Memory B cell (primary cell): ENCODE results near the gene HS1BP3.
A peak's percentile ranks its signal among the peaks of the same experiment; 100 is the strongest.

Source experiments
- ATAC-seq: fragments of 150-1000 bp; cut with Tn5 transposase; 2 replicates; pipeline ENCODE4 v1.10.0; 2021; ENCODE audit warnings: low read depth, mild to moderate bottlenecking, moderate library complexity
- DNase-seq, 2 donors: peaks; one replicate each; pipeline ENCODE4 v3.0.0; 2022; ENCODE audit warnings: low spot score in 2 of 2
- H3K27ac Mint-ChIP-seq: one replicate; pipeline ENCODE4 v1.8.0; 2022; ENCODE audit warnings: mild to moderate bottlenecking, moderate library complexity, mixed read lengths
- H3K27me3 Mint-ChIP-seq: one replicate; pipeline ENCODE4 v1.8.0; 2022; ENCODE audit warnings: mixed read lengths
- H3K36me3 Mint-ChIP-seq: one replicate; pipeline ENCODE4 v1.8.0; 2022; ENCODE audit warnings: mild to moderate bottlenecking, mixed read lengths
- H3K4me1 Mint-ChIP-seq: one replicate; pipeline ENCODE4 v1.8.0; 2022; ENCODE audit warnings: mixed read lengths
- H3K4me3 Mint-ChIP-seq: one replicate; pipeline ENCODE4 v1.8.0; 2022; ENCODE audit warnings: mild to moderate bottlenecking, moderate library complexity, mixed read lengths
- H3K9me3 Mint-ChIP-seq: one replicate; pipeline ENCODE4 v1.8.0; 2022; ENCODE audit warnings: mixed read lengths

The HS1BP3 gene

DNA sequence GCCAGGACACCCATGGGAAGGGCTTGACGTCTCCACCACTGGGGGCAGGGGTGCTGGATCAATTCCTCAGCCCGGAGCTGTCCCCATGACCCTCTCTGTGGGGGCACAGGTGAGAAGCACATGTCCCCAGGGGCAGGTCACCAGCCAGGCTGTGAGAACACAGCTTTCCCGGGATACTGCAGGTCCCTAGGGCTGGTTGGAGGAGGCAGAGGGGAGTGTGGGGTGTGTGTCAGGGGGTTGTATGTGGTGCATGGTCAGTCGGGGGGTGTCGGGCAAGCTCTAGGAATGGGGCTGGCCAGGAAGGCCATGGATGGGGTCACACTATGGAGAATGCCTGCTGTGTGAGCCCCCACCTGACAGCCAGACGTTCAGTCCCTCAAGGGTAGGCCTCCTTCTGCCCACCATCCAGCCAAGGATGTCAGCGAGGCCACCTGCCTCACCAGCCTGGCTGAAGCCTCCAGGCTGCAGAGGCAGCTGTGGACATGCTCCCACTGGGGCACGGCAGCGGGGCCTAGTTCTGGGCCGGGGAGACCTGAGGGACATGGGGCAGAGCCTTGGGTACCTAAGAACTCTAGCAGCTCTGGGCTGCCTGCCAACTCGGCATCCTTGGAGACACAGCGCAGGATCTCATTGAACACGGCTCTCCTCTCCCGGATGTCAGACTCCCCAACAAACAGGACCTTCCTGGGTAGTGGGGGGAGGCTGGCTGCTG is 10.3 kb downstream of the HS1BP3 start:
- peaks cover 23% of the 10 kb centered on the region for H3K36me3 Mint-ChIP-seq
- no peaks in the 10 kb centered on the region for H3K9me3 Mint-ChIP-seq
- H3K27me3 Mint-ChIP-seq: no peaks in the 10 kb centered on the region
- H3K4me1 Mint-ChIP-seq: peaks cover 9% of the 10 kb centered on the region
- ATAC-seq (no peak), DNase-seq (no peak)
- H3K4me3 Mint-ChIP-seq: no peak overlapping the region
- no peak overlapping the region for H3K27ac Mint-ChIP-seq

DNA sequence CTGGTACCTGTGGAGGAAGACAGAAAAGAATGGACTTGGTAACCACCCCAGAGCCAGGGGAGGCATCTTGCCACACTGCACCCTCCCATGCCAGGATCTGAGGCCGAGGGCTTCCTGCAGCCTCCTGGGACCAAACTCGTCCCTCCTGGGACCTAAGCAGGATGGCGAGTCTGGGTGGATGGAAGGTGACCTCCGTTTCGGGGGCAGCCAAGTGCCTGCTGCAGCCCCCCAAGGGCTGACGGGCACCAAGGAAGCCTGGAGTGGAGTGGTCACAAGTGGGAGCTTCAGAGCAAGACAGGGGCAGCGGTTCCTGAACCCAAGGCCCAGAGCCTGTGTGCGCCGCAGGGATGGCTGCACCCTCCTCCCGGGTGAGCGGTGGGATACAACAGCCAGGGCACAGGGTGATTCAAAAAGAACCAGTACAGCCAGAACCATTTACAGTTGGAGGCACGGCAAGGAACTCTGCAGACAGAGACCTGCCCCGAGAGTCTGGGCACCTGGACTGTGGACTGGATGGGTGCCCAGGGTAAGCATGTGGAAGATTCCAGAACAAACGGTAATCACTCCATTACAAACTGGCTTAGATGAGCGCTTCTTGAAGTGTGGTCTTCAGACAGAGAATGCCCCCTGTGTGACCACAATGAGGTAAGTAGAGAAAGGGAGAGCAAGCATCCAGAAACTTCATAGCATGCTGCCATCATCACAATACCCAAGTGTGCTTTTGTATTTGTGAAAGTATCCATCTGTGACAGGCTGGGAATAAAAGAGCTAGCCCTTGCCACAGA is 12.1 kb downstream of the HS1BP3 start:
- H3K4me1 Mint-ChIP-seq: peaks cover 10% of the 10 kb centered on the region
- H3K36me3 Mint-ChIP-seq: peaks cover 17% of the 10 kb centered on the region
- DNase-seq: no peak
- no peak overlapping the region for H3K4me3 Mint-ChIP-seq
- no peak for ATAC-seq
- H3K27me3 Mint-ChIP-seq: no peaks in the 10 kb centered on the region
- no peaks in the 10 kb centered on the region for H3K9me3 Mint-ChIP-seq
- no peak overlapping the region for H3K27ac Mint-ChIP-seq

DNA sequence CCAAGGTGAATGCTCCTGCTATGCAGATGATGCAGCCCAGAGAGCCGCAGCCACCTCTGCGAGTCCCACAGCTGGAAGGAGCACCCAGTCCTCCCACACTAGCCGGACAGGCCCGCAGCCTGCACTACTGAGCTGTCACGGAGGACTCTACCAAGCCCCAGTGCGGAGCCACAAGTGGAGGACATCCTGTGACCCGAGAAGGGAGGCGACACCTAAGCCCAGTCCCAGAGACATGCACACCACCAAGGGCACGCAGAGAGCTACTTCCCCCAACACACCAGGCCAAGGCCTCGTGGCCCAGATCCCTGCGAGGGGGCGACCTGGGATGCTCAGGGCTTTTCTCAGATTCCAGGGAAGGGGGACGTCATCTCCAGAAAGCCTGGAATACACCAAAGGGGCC is 12.9 kb downstream of the HS1BP3 start:
- Mint-ChIP-seq H3K36me3 (peaks cover 17% of the 10 kb centered on the region), H3K9me3 (no peaks in the 10 kb centered on the region), H3K4me3 (no peak overlapping the region), H3K4me1 (peaks cover 11% of the 10 kb centered on the region), H3K27me3 (no peaks in the 10 kb centered on the region), H3K27ac (no peak overlapping the region)
- no peak for DNase-seq
- ATAC-seq: no peak

DNA sequence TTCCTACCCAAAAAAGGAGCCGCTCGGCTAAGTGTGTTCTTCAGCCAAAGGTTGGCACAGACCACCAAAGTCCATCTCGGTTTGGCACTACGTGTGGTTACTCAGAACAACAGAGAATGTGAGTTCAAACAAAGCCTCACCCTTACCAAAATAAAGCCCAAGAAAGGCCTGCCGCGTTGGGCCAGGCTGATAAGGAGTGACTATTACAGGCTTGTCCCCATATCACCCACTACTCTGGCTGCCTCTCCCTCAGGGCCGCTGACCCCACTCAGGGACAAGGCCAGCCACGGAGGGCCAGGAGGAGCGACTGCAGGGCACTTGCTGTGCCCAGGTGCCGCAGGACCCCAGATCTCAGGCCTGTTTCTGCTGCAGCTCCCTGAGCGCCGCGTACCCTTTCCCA is 13.8 kb downstream of the HS1BP3 start:
- peaks cover 9% of the 10 kb centered on the region for H3K4me1 Mint-ChIP-seq
- DNase-seq (no peak), ATAC-seq (no peak)
- H3K9me3 Mint-ChIP-seq: no peaks in the 10 kb centered on the region
- H3K27me3 Mint-ChIP-seq: no peaks in the 10 kb centered on the region
- no peak overlapping the region for H3K4me3 Mint-ChIP-seq
- no peak overlapping the region for H3K27ac Mint-ChIP-seq
- H3K36me3 Mint-ChIP-seq: peaks cover 16% of the 10 kb centered on the region

DNA sequence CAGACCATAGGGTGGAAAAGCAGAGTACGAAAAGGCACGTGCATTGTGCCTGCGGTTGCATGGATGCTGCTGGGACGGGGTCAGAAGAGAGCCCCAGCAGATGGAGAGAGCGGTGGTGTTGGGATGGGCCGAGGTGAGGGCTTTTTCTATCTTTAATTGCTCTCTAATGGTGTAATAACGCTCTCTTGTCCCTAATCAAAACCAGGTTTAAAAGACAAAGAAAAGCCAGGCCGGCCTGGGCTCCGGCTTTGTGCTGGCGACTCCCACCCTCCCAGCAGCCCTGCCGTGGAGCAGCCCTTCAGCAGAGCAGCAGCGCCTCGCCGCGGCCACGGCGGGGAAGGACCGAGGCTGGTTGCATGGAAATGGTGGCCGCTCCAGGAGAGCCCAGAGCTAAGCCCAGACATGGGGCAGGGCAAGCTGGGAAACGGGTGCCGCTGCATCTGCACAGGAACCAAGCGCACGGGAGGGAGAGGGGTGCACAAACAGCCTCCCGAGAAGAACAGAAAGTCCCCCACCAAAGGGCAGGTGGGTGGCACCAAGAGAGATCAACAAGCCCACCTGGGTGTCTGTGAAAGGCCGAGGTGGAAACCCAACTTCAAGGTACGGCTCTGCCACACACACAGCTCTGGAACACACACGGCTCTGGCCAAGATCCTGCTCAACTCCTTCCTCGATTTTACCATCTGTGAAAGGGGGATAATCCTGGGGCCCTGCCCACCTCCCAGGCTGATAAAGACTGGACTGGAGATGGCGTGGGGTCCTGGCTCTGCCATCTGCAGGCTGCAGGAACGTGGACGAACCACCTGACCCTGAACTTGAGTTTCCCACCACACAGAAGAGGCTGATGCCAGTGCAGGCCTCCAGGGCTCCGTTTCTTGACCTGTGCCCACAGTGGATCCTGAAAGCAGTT is 15.0 kb downstream of the HS1BP3 start:
- Mint-ChIP-seq H3K4me3 (no peak overlapping the region), H3K9me3 (no peaks in the 10 kb centered on the region), H3K27ac (no peak overlapping the region), H3K36me3 (peaks cover 14% of the 10 kb centered on the region), H3K4me1 (peaks cover 7% of the 10 kb centered on the region), H3K27me3 (no peaks in the 10 kb centered on the region)
- ATAC-seq (peak; percentile 86), DNase-seq (peak; percentile 52 to 75)

DNA sequence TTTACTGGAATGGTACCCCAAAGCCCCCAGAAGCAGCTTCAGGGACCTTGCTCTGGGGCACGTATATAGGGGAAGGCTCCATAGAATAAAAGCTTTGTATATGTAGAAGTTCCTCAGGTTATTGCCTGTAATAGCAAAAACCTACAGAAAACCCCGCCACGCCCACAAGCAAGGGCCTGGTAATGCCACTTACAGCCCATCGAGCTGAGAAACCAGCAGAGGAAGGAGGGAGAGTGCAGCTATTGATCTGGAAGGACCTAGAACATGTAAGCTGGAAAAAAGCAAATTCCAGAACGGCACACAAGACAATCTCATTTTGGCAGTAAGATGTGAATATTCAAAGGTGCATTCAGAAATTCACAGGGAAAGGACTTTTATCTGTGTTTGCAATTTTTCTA is 15.8 kb downstream of the HS1BP3 start:
- H3K27ac Mint-ChIP-seq: no peak overlapping the region
- H3K4me3 Mint-ChIP-seq: no peak overlapping the region
- ATAC-seq (no peak), DNase-seq (no peak)
- H3K27me3 Mint-ChIP-seq: no peaks in the 10 kb centered on the region
- no peaks in the 10 kb centered on the region for H3K9me3 Mint-ChIP-seq
- H3K4me1 Mint-ChIP-seq: peaks cover 7% of the 10 kb centered on the region
- H3K36me3 Mint-ChIP-seq: peaks cover 14% of the 10 kb centered on the region

DNA sequence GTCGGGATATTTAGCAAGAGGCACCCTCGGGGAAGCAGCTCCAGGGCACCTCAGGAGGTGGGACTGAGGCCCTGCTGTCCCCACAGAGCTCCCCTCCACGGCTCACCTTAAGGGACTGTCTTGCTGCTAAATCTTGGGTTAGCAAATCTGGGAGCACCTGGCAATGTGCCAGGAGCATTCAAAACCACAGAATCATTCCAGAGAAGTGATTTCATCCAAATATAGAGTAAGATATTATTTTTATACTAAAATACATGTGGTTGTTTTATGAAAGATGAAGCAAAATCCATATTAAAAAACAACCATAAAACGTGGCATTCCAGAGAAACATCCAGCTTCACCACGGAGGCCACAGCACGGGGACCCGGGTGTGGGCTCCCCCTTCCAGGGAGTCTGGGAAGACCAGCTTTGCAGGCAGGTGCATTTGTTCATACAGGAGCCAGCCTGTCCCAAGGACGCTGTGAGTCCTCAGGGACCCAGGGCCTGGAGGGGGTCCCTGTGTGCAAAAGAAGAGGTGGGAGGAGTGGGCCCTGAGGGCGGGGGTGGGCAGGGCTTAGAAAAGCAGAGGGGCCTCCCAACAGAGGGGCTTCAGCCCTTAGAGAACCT is 16.3 kb downstream of the HS1BP3 start:
- Mint-ChIP-seq H3K4me3 (no peak overlapping the region), H3K27me3 (no peaks in the 10 kb centered on the region), H3K9me3 (no peaks in the 10 kb centered on the region), H3K27ac (no peak overlapping the region), H3K4me1 (peaks cover 7% of the 10 kb centered on the region), H3K36me3 (peaks cover 13% of the 10 kb centered on the region)
- ATAC-seq (no peak), DNase-seq (no peak)

DNA sequence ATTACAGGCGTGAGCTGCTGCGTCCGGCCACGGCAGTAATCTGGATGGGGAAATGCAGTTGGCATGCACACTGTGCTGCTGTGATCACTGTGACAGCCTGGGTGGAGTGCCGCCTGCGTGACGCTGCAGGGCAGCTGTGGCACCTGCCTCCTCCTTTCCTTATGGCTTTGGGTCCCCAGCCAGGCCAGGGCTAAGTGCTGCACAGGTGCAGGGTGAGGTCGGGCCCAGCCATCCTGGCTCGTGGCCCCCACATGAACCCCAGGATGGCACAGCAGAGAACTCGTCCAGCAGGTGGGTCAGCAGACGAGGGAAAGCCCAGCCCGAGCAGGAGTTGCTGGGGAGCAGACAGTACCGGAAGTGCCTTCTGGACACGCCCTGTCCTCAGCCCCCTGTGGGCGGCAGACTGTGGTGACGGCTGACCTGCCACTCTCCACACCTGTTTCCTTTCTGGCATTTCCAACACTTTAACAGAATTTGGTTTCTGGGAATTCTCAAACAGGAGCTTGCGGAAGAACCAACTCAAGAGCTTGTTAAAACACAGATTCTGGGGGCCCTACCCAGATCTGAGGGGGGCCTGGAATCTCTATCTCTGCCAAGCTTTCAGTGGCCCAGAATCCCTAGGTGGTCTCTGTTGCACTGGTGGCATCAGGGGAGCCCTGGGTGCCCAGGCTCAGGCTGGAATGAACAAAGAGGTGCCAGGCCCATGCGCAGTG is 16.9 kb downstream of the HS1BP3 start:
- Mint-ChIP-seq H3K27ac (peak overlapping the region; percentile 63), H3K36me3 (peaks cover 10% of the 10 kb centered on the region), H3K4me1 (peaks cover 7% of the 10 kb centered on the region), H3K9me3 (no peaks in the 10 kb centered on the region), H3K27me3 (no peaks in the 10 kb centered on the region), H3K4me3 (no peak overlapping the region)
- ATAC-seq: peak; percentile 44
- no peak for DNase-seq

DNA sequence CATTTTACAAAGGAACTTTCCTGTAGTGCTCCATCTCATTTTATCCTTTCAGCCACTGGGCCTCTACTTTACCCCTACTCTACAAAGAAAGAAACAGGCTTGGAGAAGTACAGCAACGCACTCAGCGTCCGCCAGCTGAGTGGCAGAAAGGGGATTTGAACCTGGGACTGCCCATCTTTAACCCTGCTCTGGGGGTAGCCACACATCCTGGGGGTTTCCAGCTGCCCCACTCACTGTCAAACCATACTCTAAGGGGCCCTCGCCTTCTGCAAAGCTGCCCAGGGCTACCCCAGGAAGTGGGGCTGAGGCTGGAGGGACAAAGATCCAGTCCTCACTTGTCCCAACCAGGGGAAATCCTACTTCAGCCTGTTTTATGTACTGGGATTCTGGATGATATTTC is 17.9 kb downstream of the HS1BP3 start:
- no peaks in the 10 kb centered on the region for H3K27me3 Mint-ChIP-seq
- H3K9me3 Mint-ChIP-seq: no peaks in the 10 kb centered on the region
- no peak overlapping the region for H3K27ac Mint-ChIP-seq
- H3K4me1 Mint-ChIP-seq: peaks cover 7% of the 10 kb centered on the region
- no peak overlapping the region for H3K4me3 Mint-ChIP-seq
- no peak for ATAC-seq
- H3K36me3 Mint-ChIP-seq: peaks cover 16% of the 10 kb centered on the region
- no peak for DNase-seq

DNA sequence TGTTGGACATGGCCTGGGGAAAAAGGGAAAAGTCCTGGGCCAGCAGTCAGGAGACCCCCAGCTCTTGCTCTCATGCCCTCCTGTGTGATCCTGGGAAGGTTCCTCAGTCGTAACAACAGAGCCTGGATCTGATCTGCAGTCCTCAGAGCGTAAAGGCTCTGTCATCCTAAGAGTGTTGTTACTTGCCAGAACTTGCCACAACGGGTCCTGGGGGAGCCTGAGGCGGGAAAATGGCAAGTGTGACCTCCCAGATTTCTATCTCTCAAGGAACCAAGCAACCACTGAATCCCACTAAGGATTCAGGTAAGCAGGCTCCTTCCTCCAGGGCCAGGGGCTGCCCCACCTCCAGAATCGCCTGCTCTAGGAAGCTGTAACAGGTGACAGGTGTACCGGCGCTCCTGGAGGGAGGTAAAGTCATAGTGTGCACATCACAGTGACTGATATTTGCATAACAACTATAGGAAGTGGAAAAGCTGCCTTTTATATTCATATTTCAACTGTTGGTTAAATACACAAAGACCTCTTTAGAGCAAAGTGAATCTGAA is 18.4 kb downstream of the HS1BP3 start:
- Mint-ChIP-seq H3K9me3 (no peaks in the 10 kb centered on the region), H3K4me3 (no peak overlapping the region), H3K36me3 (peaks cover 15% of the 10 kb centered on the region), H3K27ac (no peak overlapping the region), H3K4me1 (peaks cover 7% of the 10 kb centered on the region), H3K27me3 (no peaks in the 10 kb centered on the region)
- DNase-seq: no peak
- ATAC-seq: no peak

DNA sequence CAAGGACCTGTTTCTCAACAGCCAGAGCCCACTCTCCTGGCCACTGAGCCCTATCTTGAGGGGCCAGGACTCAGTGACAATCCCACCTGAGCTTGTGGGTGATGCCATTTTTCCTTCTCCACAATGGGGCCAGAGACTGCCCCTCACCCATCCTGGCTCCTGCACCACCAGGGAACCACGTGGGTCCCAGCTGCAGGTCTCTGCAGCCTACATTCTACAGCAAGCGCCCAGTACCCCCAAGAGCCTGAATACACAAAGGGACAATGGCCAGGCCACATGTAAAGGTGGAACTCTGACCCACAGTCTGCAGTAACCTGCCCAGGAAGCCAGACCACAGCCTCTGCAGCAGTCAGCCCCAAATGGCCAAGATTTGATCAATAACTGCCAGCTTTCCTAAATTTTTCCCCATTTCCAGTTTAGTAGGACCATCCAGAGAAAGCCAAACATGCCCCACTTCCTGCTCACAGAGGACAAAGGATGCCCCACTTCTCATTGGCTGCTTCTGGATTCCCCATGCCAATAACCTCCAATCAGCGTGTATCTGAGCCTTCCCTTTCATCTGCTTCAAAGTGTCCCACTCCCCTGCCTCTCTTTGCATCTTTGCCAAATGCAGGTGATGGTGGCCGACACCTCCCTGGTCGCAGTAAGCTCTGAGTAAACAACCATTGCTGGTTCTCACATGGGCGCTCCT is 19.1 kb downstream of the HS1BP3 start:
- ATAC-seq: no peak
- H3K4me3 Mint-ChIP-seq: no peak overlapping the region
- peaks cover 16% of the 10 kb centered on the region for H3K36me3 Mint-ChIP-seq
- no peaks in the 10 kb centered on the region for H3K9me3 Mint-ChIP-seq
- no peak for DNase-seq
- H3K4me1 Mint-ChIP-seq: peaks cover 7% of the 10 kb centered on the region
- H3K27me3 Mint-ChIP-seq: no peaks in the 10 kb centered on the region
- H3K27ac Mint-ChIP-seq: no peak overlapping the region

DNA sequence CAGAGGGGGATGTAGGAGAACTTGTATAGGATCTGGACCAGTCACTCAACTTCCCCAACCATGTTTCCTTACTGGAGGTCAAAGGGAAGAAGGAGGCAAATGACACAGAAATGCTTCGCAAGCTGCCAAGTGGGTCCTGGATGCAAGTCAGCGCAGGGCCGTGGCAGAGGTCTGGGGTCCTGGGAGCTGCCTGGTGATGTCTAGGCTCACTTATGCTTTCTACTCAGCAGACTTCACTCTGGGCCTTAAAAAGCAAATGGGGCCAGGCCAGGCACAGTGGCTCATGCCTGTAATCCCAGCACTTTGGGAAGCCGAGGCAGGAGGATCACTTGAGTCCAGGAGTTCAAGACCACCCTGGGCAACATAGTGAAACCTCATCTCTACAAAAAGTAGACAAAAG is 19.9 kb downstream of the HS1BP3 start:
- no peak for DNase-seq
- Mint-ChIP-seq H3K27me3 (no peaks in the 10 kb centered on the region), H3K4me3 (no peak overlapping the region), H3K4me1 (peaks cover 7% of the 10 kb centered on the region), H3K9me3 (no peaks in the 10 kb centered on the region), H3K36me3 (peaks cover 15% of the 10 kb centered on the region), H3K27ac (no peak overlapping the region)
- ATAC-seq: no peak
